ENCODE measurements around the gene CACNA1G.

- TF ChIP-seq EZH2 (IDR thresholded peaks at IDR 0.05; ENCODE audit: insufficient read depth, poor library complexity, severe bottlenecking), result no peak
- TF ChIP-seq EZH2phosphoT487 (IDR thresholded peaks at IDR 0.05; ENCODE audit: insufficient read depth, low read depth), result no peak
These were observed 17.7 kb downstream of the CACNA1G start for GRCh38 chr17:50578173-50578572.
